PFSK-1 (cell line): Measurements from ENCODE around the gene LMOD2.

ENCODE experiments used
- POLR2AphosphoS5 ChIP-seq: IDR thresholded peaks from 2 replicates; pipeline ENCODE4 v1.6.1; 2012; ENCODE audit warnings: low read depth, mild to moderate bottlenecking, control low read depth, low read length, moderate library complexity
- REST ChIP-seq, 2 experiments: IDR thresholded peaks; 2 replicates each; pipeline versions ENCODE4 v1.6.1 to v1.8.0; 2011 to 2012; ENCODE audit warnings: low read depth in 2 of 2, low read length in 2 of 2, control low read depth in 1 of 2, inconsistent platforms in 1 of 2, mild to moderate bottlenecking in 1 of 2, moderate library complexity in 1 of 2; ENCODE audit not compliant: insufficient read depth in 1 of 2
- SIN3A ChIP-seq: IDR thresholded peaks from 2 replicates; pipeline ENCODE4 v1.6.1; 2012; ENCODE audit warnings: mild to moderate bottlenecking, low read length, moderate library complexity, borderline replicate concordance; ENCODE audit not compliant: insufficient read depth

- TF ChIP-seq SIN3A (no peak), POLR2AphosphoS5 (no peak), REST (IDR thresholded peaks at IDR 0.05; ENCODE audit: insufficient read depth in 1 of 2, low read depth in 2 of 2, low read length in 2 of 2) (no peak)
Measured at GRCh38 chr7:123647106-123647730, 8.4 kb upstream of the LMOD2 start.
